ENCODE data around the gene CNTNAP5.

GRCh38 chr2:124874676-124875075 lies 849.6 kb downstream of the CNTNAP5 start:
- TF ChIP-seq CTCF (IDR thresholded peaks at IDR 0.05 in 4 of 5, conservative IDR thresholded peaks at IDR 0.05 in 1 of 5) (no peak), POLR2A (IDR thresholded peaks at IDR 0.05) (no peak)

Measured in gastrocnemius medialis (tissue), 4 donors.